Neural cell (in vitro differentiated cells): ENCODE results near the gene PPP2R5D. TPM values are rescaled to one million over a fixed set of nuclear protein-coding genes. Genes with fewer than 3 reads are reported as not detected.

Source experiments
- H2AFZ ChIP-seq: fragments of 200-600, 300-800 bp; sonication (generic), shearing (Covaris generic); 2 replicates; pipeline ENCODE4 v1.6.0; 2014; ENCODE audit warnings: low read depth, mild to moderate bottlenecking, antibody characterized with exemption, low read length, moderate library complexity
- H3F3A ChIP-seq: fragments of 200-600 bp; shearing (Covaris generic); 2 replicates; pipeline ENCODE4 v1.6.1; 2016; ENCODE audit warnings: mild to moderate bottlenecking, moderate library complexity, mixed read lengths, antibody characterized with exemption, low read length; ENCODE audit not compliant: insufficient read depth, poor library complexity, severe bottlenecking
- H3K27ac ChIP-seq: fragments of 200-600, 300-800 bp; sonication (generic), shearing (Covaris generic); 2 replicates; pipeline ENCODE4 v1.5.1; 2014; ENCODE audit warnings: mild to moderate bottlenecking, low read length, moderate library complexity
- H3K27me3 ChIP-seq: fragments of 300-800, 200-600 bp; sonication (generic), shearing (Covaris generic); 2 replicates; pipeline ENCODE4 v1.6.0; 2014; ENCODE audit warnings: mild to moderate bottlenecking, low read depth, low read length, moderate library complexity; ENCODE audit not compliant: insufficient read depth
- H3K36me3 ChIP-seq: fragments of 300-800, 200-600 bp; sonication (generic), shearing (Covaris generic); 2 replicates; pipeline ENCODE4 v1.5.1; 2014; ENCODE audit warnings: mild to moderate bottlenecking, antibody characterized with exemption, low read length, moderate library complexity; ENCODE audit not compliant: insufficient read depth
- H3K4me2 ChIP-seq: fragments of 300-800, 200-600 bp; sonication (generic), shearing (Covaris generic); 2 replicates; pipeline ENCODE4 v1.6.0; 2014; ENCODE audit warnings: mild to moderate bottlenecking, low read length
- H3K4me3 ChIP-seq: fragments of 300-800, 200-600 bp; sonication (generic), shearing (Covaris generic); 2 replicates; pipeline ENCODE4 v1.5.1; 2014; ENCODE audit warnings: mild to moderate bottlenecking, low read length, moderate library complexity
- H3K79me2 ChIP-seq: fragments of 200-600 bp; shearing (Covaris generic); replicated peaks from 2 replicates; pipeline ENCODE4 v1.6.0; 2014; ENCODE audit warnings: mild to moderate bottlenecking, low read length, moderate library complexity; ENCODE audit not compliant: insufficient read depth
- H3K9ac ChIP-seq: fragments of 300-800, 200-600 bp; sonication (generic), shearing (Covaris generic); 2 replicates; pipeline ENCODE4 v1.6.1; 2016; ENCODE audit warnings: mild to moderate bottlenecking, low read length, mixed read lengths
- H3K9me2 ChIP-seq: fragments of 200-600 bp; shearing (Covaris generic); 2 replicates; pipeline ENCODE4 v1.6.1; 2016; ENCODE audit warnings: mild to moderate bottlenecking, low read length, mixed read lengths; ENCODE audit not compliant: insufficient read depth
- H3K9me3 ChIP-seq: fragments of 200-600, 300-800 bp; sonication (generic), shearing (Covaris generic); 2 replicates; pipeline ENCODE4 v1.6.1; 2016; ENCODE audit warnings: mild to moderate bottlenecking, mixed run types, low read length, moderate library complexity, mixed read lengths
- H4K20me1 ChIP-seq: fragments of 200-600 bp; shearing (Covaris generic); 2 replicates; pipeline ENCODE4 v1.6.1; 2016; ENCODE audit warnings: mild to moderate bottlenecking, mixed run types; ENCODE audit not compliant: insufficient read depth
- EP300 ChIP-seq: fragments of 450-650 bp; conservative IDR thresholded peaks from 2 replicates; pipeline ENCODE4 v1.6.1; 2014; ENCODE audit warnings: antibody characterized with exemption, mild to moderate bottlenecking, moderate library complexity; ENCODE audit not compliant: poor library complexity, severe bottlenecking
- EZH2 ChIP-seq: fragments of 200-600, 300-800 bp; shearing (Covaris generic), sonication (generic); IDR thresholded peaks from 2 replicates; pipeline ENCODE4 v1.6.1; 2014; ENCODE audit warnings: antibody characterized with exemption, low read length, borderline replicate concordance, mild to moderate bottlenecking; ENCODE audit not compliant: insufficient read depth, poor library complexity, severe bottlenecking
- MXI1 ChIP-seq: fragments of 450-650 bp; conservative IDR thresholded peaks from 2 replicates; pipeline ENCODE4 v1.6.1; 2014; ENCODE audit warnings: antibody characterized with exemption, mild to moderate bottlenecking; ENCODE audit not compliant: poor library complexity, severe bottlenecking
- POLR2AphosphoS5 ChIP-seq: IDR thresholded peaks from 2 replicates; pipeline ENCODE4 v1.6.1; 2012
- RAD21 ChIP-seq: fragments of 450-650 bp; conservative IDR thresholded peaks from 2 replicates; pipeline ENCODE4 v1.6.1; 2014; ENCODE audit warnings: antibody characterized with exemption, mild to moderate bottlenecking, moderate library complexity
- SMC3 ChIP-seq: fragments of 450-650 bp; conservative IDR thresholded peaks from 2 replicates; pipeline ENCODE4 v1.6.1; 2014; ENCODE audit warnings: antibody characterized with exemption, mild to moderate bottlenecking, moderate library complexity; ENCODE audit not compliant: poor library complexity
- TAF1 ChIP-seq: IDR thresholded peaks from 2 replicates; pipeline ENCODE4 v1.6.1; 2012; ENCODE audit warnings: low read depth
- polyA plus RNA-seq: library from polyadenylated mRNA; depleted of rRNA; stranded (reverse); fragments of >200 nt; gene quantifications from 2 replicates; pipeline ENCODE4 v1.2.3, GENCODE V29; 2014
- TF ChIP-seq, protein P1 (sequence below): fragments of 450-650 bp; IDR thresholded peaks from 2 replicates; pipeline ENCODE4 v1.5.1; 2014; ENCODE audit warnings: antibody characterized with exemption, mild to moderate bottlenecking, moderate library complexity; ENCODE audit not compliant: poor library complexity, severe bottlenecking
- TF ChIP-seq, protein P2 (sequence below): IDR thresholded peaks from 2 replicates; pipeline ENCODE4 v1.6.1; 2012; ENCODE audit warnings: borderline replicate concordance

Gene PPP2R5D
- polyA plus RNA-seq, 1 donor from 2014 or later, result 41.1 TPM

DNA sequence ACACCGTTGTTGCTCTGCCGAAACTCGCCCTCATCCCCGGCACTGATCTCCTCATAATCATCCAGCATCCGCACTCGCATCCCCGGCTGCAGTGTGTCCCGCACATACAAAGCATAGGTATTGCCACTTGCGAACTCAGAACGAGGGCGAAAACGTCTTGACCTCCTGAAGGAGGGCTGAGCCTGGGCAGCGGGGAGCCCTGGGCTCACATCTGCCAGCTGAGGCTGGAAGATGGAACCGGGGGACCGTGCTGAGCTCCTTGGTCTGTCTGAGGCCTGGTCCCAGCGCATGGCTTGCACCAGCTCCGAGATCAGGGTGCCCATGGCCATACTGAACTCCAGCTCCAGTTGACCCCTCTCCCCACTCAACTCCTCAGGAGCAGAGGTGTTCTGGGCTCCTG lies 66.6 kb downstream of the PPP2R5D start:
- H3K27me3 ChIP-seq, result no peaks in the 10 kb centered on the region
- H4K20me1 ChIP-seq, result no peaks in the 10 kb centered on the region
- H3K4me3 ChIP-seq, result no peak overlapping the region
- H3F3A ChIP-seq, result no peaks in the 10 kb centered on the region
- H3K36me3 ChIP-seq, result no peaks in the 10 kb centered on the region
- no peak overlapping the region for H3K27ac ChIP-seq
- TF ChIP-seq, protein P1, sequence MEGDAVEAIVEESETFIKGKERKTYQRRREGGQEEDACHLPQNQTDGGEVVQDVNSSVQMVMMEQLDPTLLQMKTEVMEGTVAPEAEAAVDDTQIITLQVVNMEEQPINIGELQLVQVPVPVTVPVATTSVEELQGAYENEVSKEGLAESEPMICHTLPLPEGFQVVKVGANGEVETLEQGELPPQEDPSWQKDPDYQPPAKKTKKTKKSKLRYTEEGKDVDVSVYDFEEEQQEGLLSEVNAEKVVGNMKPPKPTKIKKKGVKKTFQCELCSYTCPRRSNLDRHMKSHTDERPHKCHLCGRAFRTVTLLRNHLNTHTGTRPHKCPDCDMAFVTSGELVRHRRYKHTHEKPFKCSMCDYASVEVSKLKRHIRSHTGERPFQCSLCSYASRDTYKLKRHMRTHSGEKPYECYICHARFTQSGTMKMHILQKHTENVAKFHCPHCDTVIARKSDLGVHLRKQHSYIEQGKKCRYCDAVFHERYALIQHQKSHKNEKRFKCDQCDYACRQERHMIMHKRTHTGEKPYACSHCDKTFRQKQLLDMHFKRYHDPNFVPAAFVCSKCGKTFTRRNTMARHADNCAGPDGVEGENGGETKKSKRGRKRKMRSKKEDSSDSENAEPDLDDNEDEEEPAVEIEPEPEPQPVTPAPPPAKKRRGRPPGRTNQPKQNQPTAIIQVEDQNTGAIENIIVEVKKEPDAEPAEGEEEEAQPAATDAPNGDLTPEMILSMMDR, result no peak
- TF ChIP-seq EP300 (no peak), MXI1 (no peak), RAD21 (no peak), TAF1 (no peak), POLR2AphosphoS5 (no peak), SMC3 (no peak), EZH2 (no peak)
- TF ChIP-seq, protein P2, sequence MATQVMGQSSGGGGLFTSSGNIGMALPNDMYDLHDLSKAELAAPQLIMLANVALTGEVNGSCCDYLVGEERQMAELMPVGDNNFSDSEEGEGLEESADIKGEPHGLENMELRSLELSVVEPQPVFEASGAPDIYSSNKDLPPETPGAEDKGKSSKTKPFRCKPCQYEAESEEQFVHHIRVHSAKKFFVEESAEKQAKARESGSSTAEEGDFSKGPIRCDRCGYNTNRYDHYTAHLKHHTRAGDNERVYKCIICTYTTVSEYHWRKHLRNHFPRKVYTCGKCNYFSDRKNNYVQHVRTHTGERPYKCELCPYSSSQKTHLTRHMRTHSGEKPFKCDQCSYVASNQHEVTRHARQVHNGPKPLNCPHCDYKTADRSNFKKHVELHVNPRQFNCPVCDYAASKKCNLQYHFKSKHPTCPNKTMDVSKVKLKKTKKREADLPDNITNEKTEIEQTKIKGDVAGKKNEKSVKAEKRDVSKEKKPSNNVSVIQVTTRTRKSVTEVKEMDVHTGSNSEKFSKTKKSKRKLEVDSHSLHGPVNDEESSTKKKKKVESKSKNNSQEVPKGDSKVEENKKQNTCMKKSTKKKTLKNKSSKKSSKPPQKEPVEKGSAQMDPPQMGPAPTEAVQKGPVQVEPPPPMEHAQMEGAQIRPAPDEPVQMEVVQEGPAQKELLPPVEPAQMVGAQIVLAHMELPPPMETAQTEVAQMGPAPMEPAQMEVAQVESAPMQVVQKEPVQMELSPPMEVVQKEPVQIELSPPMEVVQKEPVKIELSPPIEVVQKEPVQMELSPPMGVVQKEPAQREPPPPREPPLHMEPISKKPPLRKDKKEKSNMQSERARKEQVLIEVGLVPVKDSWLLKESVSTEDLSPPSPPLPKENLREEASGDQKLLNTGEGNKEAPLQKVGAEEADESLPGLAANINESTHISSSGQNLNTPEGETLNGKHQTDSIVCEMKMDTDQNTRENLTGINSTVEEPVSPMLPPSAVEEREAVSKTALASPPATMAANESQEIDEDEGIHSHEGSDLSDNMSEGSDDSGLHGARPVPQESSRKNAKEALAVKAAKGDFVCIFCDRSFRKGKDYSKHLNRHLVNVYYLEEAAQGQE, result no peak
- H3K4me2 ChIP-seq, result no peak overlapping the region
- H3K9me3 ChIP-seq, result no peaks in the 10 kb centered on the region
- no peak overlapping the region for H2AFZ ChIP-seq
- H3K9me2 ChIP-seq, result no peaks in the 10 kb centered on the region
- H3K79me2 ChIP-seq, result no peaks in the 10 kb centered on the region
- no peak overlapping the region for H3K9ac ChIP-seq

DNA sequence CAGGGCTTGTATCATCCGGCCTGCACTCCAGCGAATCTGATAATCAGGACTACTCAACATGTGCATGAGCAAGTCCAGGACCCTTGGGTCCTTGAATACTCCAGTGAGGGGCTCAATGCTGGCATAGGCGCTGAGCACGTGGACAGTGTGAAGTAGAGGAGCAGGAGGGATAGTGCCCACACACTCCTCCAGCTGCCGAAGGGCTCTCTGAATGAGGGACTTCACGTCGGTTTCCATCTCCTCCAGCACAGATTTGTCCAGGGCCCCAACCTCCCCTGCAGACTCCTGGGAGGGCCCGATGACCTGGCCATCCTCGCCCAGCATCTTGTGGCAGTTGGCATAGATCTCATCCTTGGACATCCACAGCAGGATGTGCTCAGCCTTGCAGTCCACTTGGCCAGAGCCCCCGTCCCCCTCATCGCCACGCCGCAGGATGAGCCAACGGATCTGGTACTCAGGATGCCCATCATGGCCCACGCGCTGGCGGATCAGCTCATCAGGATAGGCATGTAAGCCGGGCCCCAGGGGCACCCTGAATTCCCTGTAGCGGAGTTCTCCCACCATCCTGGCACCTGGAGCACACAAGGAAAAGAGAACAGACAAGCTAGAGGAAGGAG lies 68.0 kb downstream of the PPP2R5D start:
- H3K9ac ChIP-seq, result no peak overlapping the region
- no peaks in the 10 kb centered on the region for H3K36me3 ChIP-seq

More for the DNA sequence above, 68.0 kb downstream of the PPP2R5D start:
- Histone ChIP-seq H3K4me2 (no peak overlapping the region), H3F3A (no peaks in the 10 kb centered on the region), H3K79me2 (no peaks in the 10 kb centered on the region), H3K27ac (no peak overlapping the region), H3K4me3 (peak overlapping the region; percentile 76), H3K9me2 (no peaks in the 10 kb centered on the region), H3K27me3 (no peaks in the 10 kb centered on the region), H3K9me3 (no peaks in the 10 kb centered on the region), H4K20me1 (no peaks in the 10 kb centered on the region), H2AFZ (no peak overlapping the region)
- TF ChIP-seq, protein P1, result no peak
- TF ChIP-seq EP300 (no peak), EZH2 (no peak), POLR2AphosphoS5 (no peak), RAD21 (no peak), MXI1 (no peak), SMC3 (no peak), TAF1 (no peak)
- TF ChIP-seq, protein P2, result no peak
